GM23338 (cell line): Measurements from ENCODE around the gene PERCC1. TPM values are rescaled to one million over a fixed set of nuclear protein-coding genes. Genes with fewer than 3 reads are reported as not detected.

ENCODE experiments used
- ATAC-seq: fragments of 200-7000 bp; cut with Tn5 transposase; 3 replicates; pipeline ENCODE4 v1.9.1; 2020
- DNase-seq: peaks from one replicate; pipeline ENCODE4 v3.0.0-alpha.2; 2015; ENCODE audit warnings: low spot score
- H2AFZ ChIP-seq: fragments of 200-600 bp; sonication (generic); 2 replicates; pipeline ENCODE4 v1.8.0; 2016; ENCODE audit warnings: antibody characterized with exemption, mild to moderate bottlenecking, moderate library complexity
- H3F3A ChIP-seq: fragments of 200-600 bp; sonication (generic); replicated peaks from 2 replicates; pipeline ENCODE4 v1.8.0; 2017; ENCODE audit warnings: antibody characterized with exemption, mixed run types, low read depth
- H3K27ac ChIP-seq: fragments of 200-600 bp; sonication (generic); 2 replicates; pipeline ENCODE4 v1.6.1; 2016; ENCODE audit warnings: low read depth
- H3K27me3 ChIP-seq: fragments of 200-600 bp; sonication (generic); 2 replicates; pipeline ENCODE4 v1.8.0; 2016; ENCODE audit warnings: mild to moderate bottlenecking, mixed run types, moderate library complexity; ENCODE audit not compliant: insufficient read depth
- H3K36me3 ChIP-seq: fragments of 200-600 bp; sonication (generic); 2 replicates; pipeline ENCODE4 v1.8.0; 2016; ENCODE audit warnings: mild to moderate bottlenecking; ENCODE audit not compliant: insufficient read depth
- H3K4me1 ChIP-seq: fragments of 200-600 bp; sonication (generic); 2 replicates; pipeline ENCODE4 v1.8.0; 2016; ENCODE audit warnings: mild to moderate bottlenecking, moderate library complexity; ENCODE audit not compliant: insufficient read depth
- H3K4me2 ChIP-seq: fragments of 200-600 bp; sonication (generic); 2 replicates; pipeline ENCODE4 v1.7.1; 2017; ENCODE audit warnings: mixed run types
- H3K4me3 ChIP-seq: fragments of 200-600 bp; sonication (generic); 2 replicates; pipeline ENCODE4 v1.6.1; 2016; ENCODE audit warnings: mixed run types
- H3K79me2 ChIP-seq: fragments of 200-600 bp; sonication (generic); replicated peaks from 2 replicates; pipeline ENCODE4 v1.8.0; 2017; ENCODE audit warnings: mild to moderate bottlenecking; ENCODE audit not compliant: insufficient read depth
- H3K9me2 ChIP-seq: fragments of 200-600 bp; sonication (generic); 2 replicates; pipeline ENCODE4 v1.8.0; 2017; ENCODE audit not compliant: insufficient read depth
- H4K20me1 ChIP-seq: fragments of 200-600 bp; sonication (generic); replicated peaks from 2 replicates; pipeline ENCODE4 v1.8.0; 2017; ENCODE audit warnings: mild to moderate bottlenecking; ENCODE audit not compliant: insufficient read depth
- H3K27ac Mint-ChIP-seq: 2 replicates; pipeline ENCODE4 v1.8.0; 2020; ENCODE audit warnings: inconsistent platforms, mild to moderate bottlenecking, moderate library complexity, mixed read lengths
- H3K27me3 Mint-ChIP-seq: 3 replicates; pipeline ENCODE4 v1.8.0; 2022; ENCODE audit warnings: low read depth, mild to moderate bottlenecking, moderate library complexity, mixed read lengths, inconsistent platforms; ENCODE audit not compliant: insufficient read depth, poor library complexity
- H3K36me3 Mint-ChIP-seq: 3 replicates; pipeline ENCODE4 v1.8.0; 2021; ENCODE audit warnings: low read depth, mild to moderate bottlenecking, inconsistent platforms, moderate library complexity, mixed read lengths
- H3K4me1 Mint-ChIP-seq: 3 replicates; pipeline ENCODE4 v1.8.0; 2020; ENCODE audit warnings: mild to moderate bottlenecking, inconsistent platforms, mixed read lengths
- H3K4me3 Mint-ChIP-seq: 3 replicates; pipeline ENCODE4 v1.8.0; 2021; ENCODE audit warnings: moderate library complexity, mild to moderate bottlenecking, inconsistent platforms, mixed read lengths
- H3K9me3 Mint-ChIP-seq: 3 replicates; pipeline ENCODE4 v1.8.0; 2020; ENCODE audit warnings: moderate library complexity, mild to moderate bottlenecking, inconsistent platforms, mixed read lengths
- CREB1 ChIP-seq: fragments of 250-450 bp; sonication (Bioruptor Pico); IDR thresholded peaks from 2 replicates; pipeline ENCODE4 v1.5.0; 2020; ENCODE audit warnings: low read depth, mild to moderate bottlenecking, moderate library complexity
- CTCF ChIP-seq, 2 experiments: fragments of 200-600 bp in 1 of 2; sonication (generic) in 1 of 2; conservative IDR thresholded peaks; 2 replicates each; pipeline versions ENCODE4 v1.5.1 to v1.6.1; 2016 to 2017; ENCODE audit warnings: antibody characterized with exemption in 2 of 2, low read depth in 2 of 2, mild to moderate bottlenecking in 2 of 2, moderate library complexity in 1 of 2
- ETS1 ChIP-seq: IDR thresholded peaks from 2 replicates; pipeline ENCODE4 v1.6.1; 2016; ENCODE audit warnings: antibody characterized with exemption
- EZH2 ChIP-seq: fragments of 200-600 bp; sonication (generic); IDR thresholded peaks from one replicate; pipeline ENCODE4 v1.8.0; 2017; ENCODE audit warnings: antibody characterized with exemption, mild to moderate bottlenecking, low read depth; ENCODE audit not compliant: unreplicated experiment
- EZH2phosphoT487 ChIP-seq: fragments of 200-600 bp; sonication (generic); IDR thresholded peaks from one replicate; pipeline ENCODE4 v1.8.1; 2018; ENCODE audit warnings: antibody characterized with exemption; ENCODE audit not compliant: unreplicated experiment
- JUNB ChIP-seq: IDR thresholded peaks from one replicate; pipeline ENCODE4 v1.6.1; 2016; ENCODE audit warnings: antibody characterized with exemption; ENCODE audit not compliant: unreplicated experiment
- NANOG ChIP-seq: IDR thresholded peaks from 2 replicates; pipeline ENCODE4 v1.6.1; 2016; ENCODE audit warnings: antibody characterized with exemption, borderline replicate concordance
- POLR2AphosphoS5 ChIP-seq: IDR thresholded peaks from 2 replicates; pipeline ENCODE4 v1.6.1; 2016; ENCODE audit warnings: antibody characterized with exemption, low read depth
- REST ChIP-seq: IDR thresholded peaks from one replicate; pipeline ENCODE4 v1.6.1; 2018; ENCODE audit warnings: antibody characterized with exemption; ENCODE audit not compliant: unreplicated experiment
- STAT1 ChIP-seq: IDR thresholded peaks from one replicate; pipeline ENCODE4 v1.6.1; 2016; ENCODE audit warnings: antibody characterized with exemption; ENCODE audit not compliant: unreplicated experiment
- ZNF114 ChIP-seq: fragments of 250-450 bp; sonication (Bioruptor Pico); IDR thresholded peaks from 2 replicates; pipeline ENCODE4 v1.5.0; 2020; ENCODE audit warnings: mild to moderate bottlenecking, moderate library complexity
- ZNF331 ChIP-seq: fragments of 250-450 bp; sonication (Bioruptor Pico); IDR thresholded peaks from 2 replicates; pipeline ENCODE4 v1.5.0; 2020; ENCODE audit warnings: low read depth, mild to moderate bottlenecking, moderate library complexity
- ZNF462 ChIP-seq: fragments of 250-450 bp; sonication (Bioruptor Pico); IDR thresholded peaks from 2 replicates; pipeline ENCODE4 v1.5.0; 2020; ENCODE audit warnings: mild to moderate bottlenecking, moderate library complexity
- polyA plus RNA-seq: library from polyadenylated mRNA; unstranded; fragments of >200 nt; fragmentation: Nextera tagmentation; extraction: Ambion mirVana; gene quantifications from 2 replicates; pipeline ENCODE4 v1.2.1, GENCODE V29; 2016
- total RNA-seq: library from RNA; depleted of rRNA; stranded (reverse); fragments of >200 nt; shearing (Covaris generic); gene quantifications from 2 replicates; pipeline ENCODE4 v1.2.3, GENCODE V29; 2014

Gene PERCC1
- total and polyA plus RNA-seq, 2 experiments from 2014 or later, result not detected

GRCh38 chr16:1420111-1420539, 10.8 kb upstream of the PERCC1 start:
- Histone ChIP-seq H3K36me3 (no peaks in the 10 kb centered on the region), H3K4me1 (peaks cover 7% of the 10 kb centered on the region; the same call in 1 of the 2 replicates), H3K4me3 (peak overlapping the region; percentile 98), H3K27ac (peak overlapping the region; percentile 84; the same call in 1 of the 2 replicates), H3K79me2 (peaks cover 29% of the 10 kb centered on the region), H3K27me3 (no peaks in the 10 kb centered on the region), H3K9me2 (no peaks in the 10 kb centered on the region), H3K4me2 (peak overlapping the region; percentile 97), H4K20me1 (no peaks in the 10 kb centered on the region; the same call in 1 of the 2 replicates), H3F3A (peaks cover 9% of the 10 kb centered on the region; the same call in 1 of the 2 replicates), H2AFZ (0 out of 2 replicates have a peak overlapping the region, but pooled peaks have one; percentile 43)
- no peaks in the 10 kb centered on the region for H3K36me3 Mint-ChIP-seq
- ATAC-seq (peak; percentile 15), DNase-seq (no peak)
- TF ChIP-seq ZNF462 (CRISPR knock-in tag) (no peak), NANOG (no peak), JUNB (no peak), EZH2 (no peak), CREB1 (no peak), EZH2phosphoT487 (no peak), CTCF (conservative IDR thresholded peaks at IDR 0.05; ENCODE audit: low read depth in 2 of 2) (no peak), ZNF331 (CRISPR knock-in tag) (no peak), ETS1 (no peak), REST (no peak), POLR2AphosphoS5 (no peak), ZNF114 (CRISPR knock-in tag) (no peak), STAT1 (no peak)
- no peaks in the 10 kb centered on the region for H3K9me3 Mint-ChIP-seq
- peak overlapping the region; percentile 89 for H3K27ac Mint-ChIP-seq
- H3K4me3 Mint-ChIP-seq, result peak overlapping the region; percentile 93
- peaks cover 9% of the 10 kb centered on the region for H3K27me3 Mint-ChIP-seq
- H3K4me1 Mint-ChIP-seq, result 0 out of 3 replicates have a peak, but pooled peaks cover 2% of the 10 kb centered on the region
